GM18502 (cell line): ENCODE results near the gene FAM53B.
"Not testable (repeated sequence)": the region's sequence is repeated elsewhere in the genome, so short reads cannot be mapped to it uniquely, and the experiment has no call there.

ENCODE experiments used
- ATAC-seq: cut with Tn5 transposase; IDR thresholded peaks from one replicate; pipeline ENCODE4 v1.9.1; 2021; ENCODE audit warnings: mild to moderate bottlenecking; ENCODE audit not compliant: unreplicated experiment, poor library complexity

Gene FAM53B

GRCh38 chr10:124591123-124591495 lies 153.1 kb downstream of the FAM53B start:
- no peak for ATAC-seq

- ATAC-seq, result no peak
Measured at GRCh38 chr10:124590216-124591122, 153.7 kb downstream of the FAM53B start.

- ATAC-seq, result no peak
Measured at GRCh38 chr10:124589491-124590041, 154.6 kb downstream of the FAM53B start.

GRCh38 chr10:124588736-124589490 lies 155.3 kb downstream of the FAM53B start:
- no peak for ATAC-seq

- ATAC-seq, result not testable (repeated sequence)
Measured at GRCh38 chr10:124588341-124588735, 155.8 kb downstream of the FAM53B start.

GRCh38 chr10:124587811-124588211 lies 156.4 kb downstream of the FAM53B start:
- no peak for ATAC-seq

- no peak for ATAC-seq
Measured at GRCh38 chr10:124586142-124586541, 158.0 kb downstream of the FAM53B start.

GRCh38 chr10:124579011-124579399 lies 165.2 kb downstream of the FAM53B start:
- no peak for ATAC-seq

GRCh38 chr10:124578231-124579010 lies 165.8 kb downstream of the FAM53B start:
- ATAC-seq, result no peak

- no peak for ATAC-seq
Measured at GRCh38 chr10:124577651-124578050, 166.5 kb downstream of the FAM53B start.

GRCh38 chr10:124576526-124577420 lies 167.4 kb downstream of the FAM53B start:
- ATAC-seq, result no peak

- no peak for ATAC-seq
Measured at GRCh38 chr10:124575107-124576035, 168.8 kb downstream of the FAM53B start.

- ATAC-seq, result no peak
Measured at GRCh38 chr10:124574456-124575070, 169.6 kb downstream of the FAM53B start.

- ATAC-seq, result no peak
Measured at GRCh38 chr10:124573726-124574455, 170.3 kb downstream of the FAM53B start.

- ATAC-seq, result no peak
Measured at GRCh38 chr10:124572751-124573150, 171.4 kb downstream of the FAM53B start.

- no peak for ATAC-seq
Measured at GRCh38 chr10:124570646-124571045, 173.5 kb downstream of the FAM53B start.
